ENCODE data around the gene CPT1B.

GRCh38 chr22:50609599-50609998 lies 31.4 kb upstream of the CPT1B start:
- no peak for TF ChIP-seq POLR2AphosphoS5 (IDR thresholded peaks at IDR 0.05)
- no peak for TF ChIP-seq EP300 (IDR thresholded peaks at IDR 0.05)
- no peak for TF ChIP-seq POLR2A (IDR thresholded peaks at IDR 0.05)
- no peak for TF ChIP-seq CTCF (IDR thresholded peaks at IDR 0.05)
